ENCODE measurements around the gene HDDC3.
"Not testable (repeated sequence)": the region's sequence is repeated elsewhere in the genome, so short reads cannot be mapped to it uniquely, and the experiment has no call there.

Gene HDDC3

DNA sequence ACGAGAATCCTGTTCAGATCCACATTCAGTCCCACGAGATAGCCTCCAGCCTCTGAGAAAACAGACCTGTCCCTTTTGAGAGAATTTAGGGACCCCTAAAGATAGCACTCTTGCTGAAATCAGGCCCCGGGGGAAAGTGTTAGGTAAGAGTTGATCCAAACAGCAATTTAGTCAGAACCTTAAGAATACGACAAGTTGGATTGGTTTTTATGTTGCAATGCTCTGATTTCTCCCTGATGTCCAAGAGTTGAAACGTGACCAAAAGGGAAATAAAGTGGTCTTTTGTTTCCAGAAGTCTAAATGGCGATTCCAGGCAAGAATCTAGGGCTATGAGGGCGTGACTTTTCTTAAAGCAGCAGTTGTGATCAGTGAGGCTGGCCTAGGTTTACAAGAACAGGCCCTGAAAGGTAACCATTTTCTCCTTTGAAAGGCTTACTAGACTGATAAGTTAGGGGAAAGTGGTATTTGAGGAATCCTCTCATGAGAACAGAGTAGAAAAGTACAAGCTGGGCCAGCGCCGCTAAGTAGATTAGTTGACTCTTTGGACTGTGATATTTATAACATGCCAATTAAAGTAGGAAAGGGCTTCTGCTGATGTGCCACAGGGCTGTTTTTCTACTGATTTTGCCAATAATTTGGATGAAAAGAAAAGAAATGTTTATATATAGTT is 24.4 kb downstream of the HDDC3 start:
- no peak for DNase-seq

DNA sequence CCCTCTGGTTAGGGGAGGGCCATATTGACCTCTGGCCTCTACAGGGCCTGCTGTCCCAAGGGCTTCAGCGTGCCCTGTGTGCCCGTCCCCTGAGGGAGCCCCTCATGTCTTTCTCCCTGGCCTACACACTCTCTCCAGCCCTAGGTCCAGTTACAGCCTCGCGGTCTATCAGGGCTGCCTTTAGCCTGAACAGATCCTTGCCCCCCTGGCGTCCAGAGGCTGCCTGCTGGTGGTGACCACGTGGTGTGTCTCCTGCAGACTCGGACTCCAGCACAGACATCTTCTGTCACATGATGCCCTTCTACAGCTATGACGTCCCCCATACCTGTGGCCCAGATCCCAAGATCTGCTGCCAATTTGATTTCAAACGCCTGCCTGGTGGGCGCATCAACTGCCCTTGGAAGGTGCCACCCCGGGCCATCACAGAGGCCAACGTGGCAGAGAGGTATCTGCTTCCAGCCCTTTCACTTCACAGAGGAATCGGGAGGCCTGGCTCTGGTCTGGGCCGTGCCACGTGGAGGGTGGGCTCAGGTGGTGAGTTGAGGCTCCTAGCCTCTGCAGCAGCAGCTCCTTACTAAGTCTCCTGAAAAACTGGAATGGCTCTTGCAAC is 25.2 kb downstream of the HDDC3 start:
- DNase-seq = no peak

DNA sequence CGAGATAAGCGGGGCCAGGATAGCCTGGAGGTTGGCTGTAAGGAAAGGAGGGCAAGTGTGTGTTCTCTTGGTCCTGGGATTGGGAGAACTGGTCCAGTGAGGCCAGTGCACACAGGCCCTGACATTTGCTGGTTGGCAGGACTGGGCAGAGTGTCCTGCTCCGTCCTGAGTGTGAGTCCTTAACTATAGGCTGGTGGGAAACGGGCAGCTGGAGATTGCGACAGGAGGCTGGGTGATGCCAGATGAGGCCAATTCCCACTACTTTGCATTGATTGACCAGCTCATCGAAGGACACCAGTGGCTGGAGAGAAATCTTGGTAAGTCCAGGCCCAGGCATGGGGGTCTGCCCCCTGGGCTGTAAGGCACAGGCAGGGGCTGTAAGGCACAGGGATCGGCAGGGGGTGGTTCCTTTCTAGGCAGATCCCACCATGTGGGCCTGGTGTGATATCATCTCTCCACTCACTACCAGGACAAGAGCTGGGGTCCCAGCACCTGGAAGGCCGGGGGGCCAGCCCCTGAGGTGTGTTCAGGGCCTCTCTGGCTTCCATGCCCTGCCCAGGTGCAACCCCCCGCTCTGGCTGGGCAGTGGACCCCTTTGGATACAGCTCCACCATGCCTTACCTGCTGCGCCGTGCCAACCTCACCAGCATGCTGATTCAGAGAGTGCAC is 26.0 kb downstream of the HDDC3 start:
- DNase-seq = no peak

DNA sequence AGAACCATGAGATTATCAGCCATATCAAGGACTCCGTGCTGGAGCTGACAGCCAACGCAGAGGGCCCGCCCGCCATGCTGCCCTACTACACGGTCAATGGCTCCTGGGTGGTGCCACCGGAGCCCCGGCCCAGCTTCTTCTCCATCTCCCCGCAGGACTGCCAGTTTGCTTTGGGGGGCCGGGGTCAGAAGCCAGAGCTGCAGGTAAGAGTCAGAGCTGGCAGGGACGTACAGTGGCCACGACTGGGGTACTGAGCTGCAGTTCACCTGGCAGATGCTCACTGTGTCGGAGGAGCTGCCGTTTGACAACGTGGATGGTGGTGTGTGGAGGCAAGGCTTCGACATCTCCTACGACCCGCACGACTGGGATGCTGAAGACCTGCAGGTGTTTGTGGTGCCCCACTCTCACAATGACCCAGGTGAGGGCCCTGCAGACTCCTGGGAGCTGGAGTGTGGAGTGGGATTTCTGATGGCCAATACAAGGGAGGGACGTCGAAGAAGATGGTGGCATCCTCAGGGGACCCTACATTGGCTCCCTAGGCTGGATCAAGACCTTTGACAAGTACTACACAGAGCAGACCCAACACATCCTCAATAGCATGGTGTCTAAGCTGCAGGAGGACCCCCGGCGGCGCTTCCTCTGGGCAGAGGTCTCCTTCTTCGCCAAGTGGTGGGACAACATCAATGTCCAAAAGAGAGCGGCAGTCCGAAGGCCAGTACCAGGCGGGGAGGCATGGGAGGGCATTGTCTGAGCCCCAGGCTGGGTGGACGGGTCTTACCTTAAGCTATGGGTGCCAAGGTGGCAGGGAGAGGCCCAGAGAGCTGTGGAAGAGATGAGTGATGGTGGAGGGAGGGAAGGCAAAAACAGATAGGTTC is 26.8 kb downstream of the HDDC3 start:
- DNase-seq = no peak

DNA sequence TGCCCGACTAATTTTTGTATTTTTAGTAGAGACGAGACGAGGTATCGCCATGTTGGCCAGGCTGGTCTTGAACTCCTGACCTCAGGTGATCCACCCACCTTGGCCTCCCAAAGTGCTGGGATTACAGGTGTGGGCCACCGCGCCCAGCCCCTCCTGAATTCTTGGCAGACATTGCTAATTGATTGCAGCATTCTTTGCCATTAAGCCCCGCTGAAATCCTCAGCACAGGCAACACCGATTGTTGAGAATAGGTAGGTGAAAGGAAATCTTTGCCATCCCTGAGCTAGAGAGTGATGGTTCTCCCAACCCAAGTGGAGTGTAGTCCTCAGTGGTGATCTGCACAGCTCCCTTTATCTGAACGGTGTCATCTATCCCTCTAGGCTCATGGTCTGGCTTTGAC is 27.6 kb downstream of the HDDC3 start:
- DNase-seq = no peak

DNA sequence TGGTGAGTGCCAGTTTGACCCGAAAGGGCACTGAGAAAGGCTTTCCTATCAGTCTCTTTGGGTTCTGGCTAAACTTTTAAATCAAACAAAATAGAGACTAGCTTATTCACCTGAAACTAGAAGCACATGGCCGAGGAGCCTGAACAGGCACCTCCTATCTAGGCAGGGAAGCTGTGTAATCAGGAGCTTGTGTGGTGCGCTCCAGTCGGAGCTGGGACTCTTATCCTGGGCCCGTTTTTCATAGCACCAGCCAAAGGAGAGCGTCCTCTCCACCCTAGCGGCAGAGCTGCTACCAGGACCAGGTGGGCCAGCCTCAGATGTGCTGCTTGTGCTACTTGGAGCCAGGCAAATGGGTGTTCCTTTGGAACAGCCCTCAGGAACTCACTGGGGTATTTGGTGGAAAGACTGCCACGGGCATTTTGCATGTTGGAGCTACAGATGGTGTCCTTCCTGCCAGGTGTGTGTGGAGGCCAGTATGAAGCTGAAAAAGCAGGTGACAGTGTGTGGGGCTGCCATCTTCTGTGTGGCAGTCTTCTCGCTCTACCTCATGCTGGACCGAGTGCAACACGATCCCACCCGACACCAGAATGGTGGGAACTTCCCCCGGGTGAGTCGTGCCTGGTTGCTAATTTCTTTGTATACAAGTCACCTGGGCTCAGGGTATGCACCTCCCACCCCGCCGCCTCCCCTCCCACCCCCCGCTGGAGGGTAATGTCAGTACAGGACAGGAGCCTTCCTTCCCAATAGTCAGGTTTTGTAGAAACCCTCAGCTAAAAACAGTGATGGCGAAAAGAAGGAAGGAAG is 28.4 kb downstream of the HDDC3 start:
- no peak for DNase-seq

DNA sequence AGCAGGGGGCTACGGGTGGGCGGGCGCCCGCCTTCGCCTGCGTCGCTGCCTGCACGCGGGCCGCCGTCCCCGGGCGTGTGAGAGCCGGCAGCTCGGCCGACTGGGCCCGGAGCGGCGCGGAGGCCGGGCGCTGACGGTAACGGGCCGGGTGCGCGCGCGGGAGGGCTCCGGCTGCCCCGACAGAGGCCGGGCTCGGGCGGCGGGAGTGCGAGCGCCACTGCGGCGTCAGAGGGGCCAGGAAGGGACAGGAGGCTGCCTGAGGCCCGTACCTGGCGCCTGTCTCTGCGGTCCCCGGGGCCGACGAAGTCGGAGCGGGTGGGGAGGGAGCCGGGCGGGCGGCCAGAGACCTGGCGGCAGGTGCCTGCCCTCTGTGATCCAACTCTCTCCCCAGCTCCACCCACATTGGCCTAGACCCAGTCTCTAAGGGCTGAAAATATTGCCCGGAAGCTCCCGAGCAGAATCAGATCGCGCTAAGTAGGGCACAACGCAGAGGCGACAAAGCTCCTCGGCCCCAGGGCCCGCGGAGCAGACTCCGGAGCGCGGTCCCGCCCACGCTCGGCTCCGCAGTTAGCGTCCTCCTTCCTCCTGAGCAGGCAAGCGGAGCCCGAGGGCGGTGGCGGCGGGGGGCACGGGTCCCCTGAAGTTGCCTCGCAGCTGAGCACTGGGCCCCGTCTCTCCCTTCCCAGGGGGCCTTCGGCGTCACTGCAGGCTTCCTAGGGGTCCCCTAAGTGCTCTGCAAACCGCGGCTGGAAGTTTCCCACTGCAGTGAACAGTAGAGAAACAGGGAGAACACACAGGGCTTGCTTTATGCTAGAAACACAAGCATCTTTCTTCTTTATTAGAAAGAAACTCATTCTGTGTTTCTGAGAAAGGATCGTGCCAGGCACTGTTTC is 29.3 kb downstream of the HDDC3 start, which contains the start of gene MAN2A2:
Gene MAN2A2, plus strand, starts transcription at position 463 of the 893 bp plus-strand sequence. CDS start 906 bp downstream, outside the sequence.
- DNase-seq = peak; percentile 14

DNA sequence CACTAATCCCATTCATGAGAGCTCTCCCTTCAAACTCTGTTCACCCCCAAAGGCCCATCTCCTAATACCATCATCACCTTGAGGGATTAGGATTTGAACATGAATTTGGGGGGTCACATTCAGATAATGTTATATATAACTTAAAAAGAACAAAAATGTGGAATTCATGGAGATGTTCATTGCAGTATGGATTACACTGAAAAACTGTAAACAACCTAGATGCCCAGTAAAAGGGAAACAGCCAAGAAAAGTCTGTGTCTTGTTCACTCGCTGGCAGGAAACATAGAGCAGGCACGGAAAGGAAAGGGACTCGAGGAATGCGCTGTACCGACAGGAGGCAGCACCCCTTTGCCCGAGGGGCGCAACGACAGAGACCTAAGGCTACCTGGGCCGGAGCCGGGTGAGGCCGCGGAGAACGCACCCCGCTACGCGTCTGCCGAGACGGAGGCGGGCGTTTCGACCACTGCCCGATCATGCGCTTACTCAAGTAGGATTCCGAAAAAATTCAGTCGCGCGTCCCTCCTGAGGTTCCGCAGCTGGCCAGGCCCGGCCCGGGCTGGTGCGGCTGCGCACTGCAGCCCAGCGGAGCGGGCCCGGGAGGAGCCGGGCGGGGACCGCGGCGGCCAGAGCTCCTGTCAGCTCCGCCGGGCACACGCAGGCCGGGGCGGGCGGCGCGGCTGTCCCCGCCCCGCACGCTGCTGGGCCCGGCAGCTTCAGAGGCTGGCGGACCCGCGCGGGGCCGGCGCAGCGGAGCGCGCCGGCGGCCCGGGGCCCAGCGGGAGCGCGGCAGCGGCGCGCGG is 30.1 kb downstream of the HDDC3 start:
- DNase-seq = peak; percentile 76

DNA sequence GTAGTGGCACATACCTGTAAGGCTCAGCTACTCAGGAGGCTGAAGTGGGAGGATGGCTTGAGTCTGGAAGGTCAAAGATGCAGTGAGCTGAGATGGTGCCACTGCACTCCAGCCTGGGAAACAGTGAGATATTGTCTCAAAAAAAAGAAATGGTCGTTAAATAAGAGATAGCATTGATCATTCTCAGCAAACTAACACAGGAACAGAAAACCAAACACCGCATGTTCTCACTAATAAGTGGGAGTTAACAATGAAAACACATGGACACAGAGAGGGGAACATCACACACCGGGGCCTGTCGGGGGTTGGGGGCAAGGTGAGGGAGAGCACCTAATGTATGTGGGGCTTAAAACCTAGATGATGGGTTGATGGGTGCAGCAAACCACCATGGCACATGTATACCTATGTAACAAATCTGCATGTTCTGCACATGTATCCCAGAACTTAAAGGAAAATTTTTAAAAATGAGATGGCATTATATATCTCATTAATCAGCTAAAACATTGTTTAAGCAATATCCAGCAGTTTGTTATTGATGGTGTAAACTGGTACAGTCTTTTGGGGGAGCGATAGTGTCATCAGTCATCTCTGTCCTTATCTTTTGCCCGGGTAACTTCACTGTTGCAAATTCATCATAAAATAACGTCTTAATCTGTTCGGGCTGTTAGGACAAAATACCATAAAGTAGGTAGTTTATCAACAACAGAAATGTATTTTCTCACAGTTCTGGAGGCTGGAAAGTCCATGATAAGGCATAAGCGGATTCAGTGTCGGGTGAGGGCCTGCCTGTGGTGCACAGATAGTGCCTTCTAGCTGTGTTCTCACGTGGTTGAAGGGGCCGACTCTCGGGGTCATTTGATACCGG is 30.9 kb downstream of the HDDC3 start:
- DNase-seq = no peak

DNA sequence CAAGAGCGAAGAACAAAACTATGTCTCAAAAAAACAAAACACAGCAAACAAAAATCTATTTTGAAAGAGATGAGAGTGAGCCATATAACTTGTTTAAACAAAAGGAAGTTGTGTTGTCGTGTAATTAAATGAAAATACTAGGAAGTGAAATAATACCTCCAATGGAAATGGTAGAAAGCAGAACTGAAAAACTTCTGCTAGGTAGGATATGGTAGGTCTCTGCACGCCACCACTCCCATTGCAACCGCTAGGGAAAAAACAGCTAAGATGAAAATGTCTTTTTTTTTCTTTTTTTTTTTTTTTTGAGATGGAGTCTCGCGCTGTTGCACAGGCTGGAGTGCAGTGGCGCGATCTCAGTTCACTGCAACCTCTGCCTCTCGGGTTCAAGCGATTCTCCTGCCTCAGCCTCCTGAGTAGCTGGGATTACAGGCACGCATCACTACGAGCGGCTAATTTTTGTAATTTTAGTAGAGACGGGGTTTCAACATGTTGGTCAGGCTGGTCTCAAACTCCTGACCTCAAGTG is 35.2 kb downstream of the HDDC3 start:
- DNase-seq = not testable (repeated sequence)

DNA sequence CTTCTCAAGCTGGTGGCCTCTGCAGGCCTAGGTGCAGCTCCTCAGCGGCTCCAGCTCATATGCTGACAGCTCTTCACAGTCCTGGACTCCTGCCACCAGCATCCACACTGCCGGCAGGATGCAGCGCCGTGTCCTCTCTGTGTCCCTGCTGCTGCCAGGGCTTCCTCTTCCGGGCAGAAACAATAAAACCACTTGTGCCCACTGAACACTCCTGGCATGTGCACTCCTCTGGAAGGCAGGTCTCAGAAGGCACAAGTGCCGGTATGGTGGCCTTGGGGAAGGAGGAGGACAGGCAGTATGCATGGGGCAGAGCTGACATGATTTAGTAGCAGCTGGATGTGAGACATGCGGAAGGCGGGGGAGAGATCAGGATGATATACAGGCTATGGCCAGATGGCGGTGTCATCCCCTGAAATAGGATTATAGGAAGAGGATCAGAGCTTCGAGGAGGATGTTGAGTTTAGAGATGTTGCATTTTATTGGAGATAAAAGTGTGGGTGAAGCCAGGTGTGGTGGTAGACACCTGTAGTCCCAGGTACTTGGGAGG is 36.7 kb downstream of the HDDC3 start:
- DNase-seq = peak; percentile 59

DNA sequence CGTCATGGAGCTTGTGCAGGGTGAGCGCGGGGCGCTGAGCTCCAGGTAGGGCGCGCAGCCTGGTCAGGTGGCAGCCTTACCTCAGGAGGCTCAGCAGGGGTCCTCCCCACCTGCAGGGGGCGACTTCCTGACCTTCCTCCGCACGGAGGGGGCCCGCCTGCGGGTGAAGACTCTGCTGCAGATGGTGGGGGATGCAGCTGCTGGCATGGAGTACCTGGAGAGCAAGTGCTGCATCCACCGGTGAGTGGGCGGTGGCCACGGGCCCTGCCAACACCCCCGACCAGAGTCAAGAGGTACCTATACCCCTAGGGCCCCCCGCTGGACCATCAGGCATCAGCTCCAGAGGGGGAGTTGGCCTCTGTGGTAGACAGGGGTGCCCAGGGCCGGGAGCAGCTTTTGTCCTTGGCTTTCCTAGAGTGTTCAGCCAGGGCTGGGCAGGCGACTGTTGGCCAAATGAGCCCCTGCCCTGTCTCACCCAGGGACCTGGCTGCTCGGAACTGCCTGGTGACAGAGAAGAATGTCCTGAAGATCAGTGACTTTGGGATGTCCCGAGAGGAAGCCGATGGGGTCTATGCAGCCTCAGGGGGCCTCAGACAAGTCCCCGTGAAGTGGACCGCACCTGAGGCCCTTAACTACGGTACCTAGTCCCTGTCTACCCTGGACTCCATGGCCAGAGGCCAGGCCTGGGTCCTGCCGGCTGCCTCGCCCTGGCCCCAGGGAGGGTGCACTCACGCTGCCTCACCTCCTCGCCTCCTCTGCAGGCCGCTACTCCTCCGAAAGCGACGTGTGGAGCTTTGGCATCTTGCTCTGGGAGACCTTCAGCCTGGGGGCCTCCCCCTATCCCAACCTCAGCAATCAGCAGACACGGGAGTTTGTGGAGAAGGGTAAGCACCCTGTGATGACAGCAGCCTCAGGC is 38.9 kb downstream of the HDDC3 start:
- no peak for DNase-seq

DNA sequence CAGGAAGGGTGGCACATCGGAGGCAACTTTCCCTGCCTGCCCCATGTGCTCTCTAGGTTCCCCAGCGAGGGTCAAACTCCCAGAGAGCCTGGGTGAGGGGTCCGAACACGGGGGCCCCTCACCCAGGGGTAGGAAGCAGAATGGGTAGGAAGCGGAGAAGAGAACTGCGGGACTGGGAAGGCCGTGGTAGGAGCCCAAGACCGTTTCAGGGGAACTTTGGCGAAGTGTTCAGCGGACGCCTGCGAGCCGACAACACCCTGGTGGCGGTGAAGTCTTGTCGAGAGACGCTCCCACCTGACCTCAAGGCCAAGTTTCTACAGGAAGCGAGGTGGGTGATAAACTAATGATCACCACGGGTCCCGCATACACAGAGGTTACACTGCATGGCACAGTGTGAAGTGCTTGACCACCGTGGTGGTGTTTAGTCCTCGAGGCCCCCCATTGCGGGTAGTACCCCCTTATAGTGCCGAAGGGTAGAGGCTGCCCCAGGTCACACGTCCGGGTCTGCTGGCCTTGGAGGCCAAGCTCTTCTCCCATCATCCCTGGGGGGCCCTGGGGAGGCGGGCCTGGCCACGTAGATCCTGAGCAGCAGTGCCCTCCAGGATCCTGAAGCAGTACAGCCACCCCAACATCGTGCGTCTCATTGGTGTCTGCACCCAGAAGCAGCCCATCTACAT is 39.7 kb downstream of the HDDC3 start:
- no peak for DNase-seq

DNA sequence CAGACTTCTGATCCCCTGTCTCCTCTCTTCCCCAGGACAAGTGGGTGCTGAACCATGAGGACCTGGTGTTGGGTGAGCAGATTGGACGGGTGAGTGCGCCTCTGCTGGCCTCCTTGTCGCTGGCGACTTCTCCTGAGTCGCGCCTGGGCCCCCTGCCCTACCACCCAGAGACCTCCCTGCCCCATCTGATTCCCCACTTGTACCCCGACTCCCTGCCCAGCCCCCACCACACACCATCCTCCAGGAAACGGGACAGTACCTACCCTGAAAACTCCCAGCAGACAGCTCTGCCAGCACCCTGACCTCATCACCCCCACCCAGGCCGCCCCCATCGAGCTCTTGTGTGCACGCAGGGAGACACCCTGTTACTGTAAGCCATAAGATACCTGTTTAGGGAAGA is 40.3 kb downstream of the HDDC3 start:
- no peak for DNase-seq

DNA sequence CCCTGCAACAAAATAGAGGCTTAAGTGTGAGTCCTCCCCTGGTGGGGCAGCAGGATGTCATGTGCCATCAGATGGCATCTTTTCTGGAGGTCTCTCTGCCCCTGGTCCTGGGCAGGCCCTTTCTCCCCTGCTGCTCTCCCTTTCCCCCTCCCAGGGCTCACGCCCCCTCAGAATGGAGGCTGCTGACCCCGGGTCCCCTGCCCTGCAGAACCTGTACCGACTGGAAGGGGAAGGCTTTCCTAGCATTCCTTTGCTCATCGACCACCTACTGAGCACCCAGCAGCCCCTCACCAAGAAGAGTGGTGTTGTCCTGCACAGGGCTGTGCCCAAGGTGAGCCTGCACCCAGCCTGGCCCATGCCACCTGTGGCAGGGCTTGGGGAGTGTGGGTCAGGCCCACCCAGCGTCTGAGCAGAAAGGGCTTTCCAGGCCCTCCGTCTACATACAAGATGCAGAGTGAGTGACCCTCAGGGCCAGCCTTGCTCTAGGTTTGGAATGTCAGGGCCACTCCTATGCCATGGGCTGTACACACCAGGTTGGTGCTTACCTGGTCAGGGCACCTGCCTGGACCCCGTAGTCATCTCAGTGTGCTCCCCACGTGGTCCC is 40.9 kb downstream of the HDDC3 start:
- DNase-seq = no peak

DNA sequence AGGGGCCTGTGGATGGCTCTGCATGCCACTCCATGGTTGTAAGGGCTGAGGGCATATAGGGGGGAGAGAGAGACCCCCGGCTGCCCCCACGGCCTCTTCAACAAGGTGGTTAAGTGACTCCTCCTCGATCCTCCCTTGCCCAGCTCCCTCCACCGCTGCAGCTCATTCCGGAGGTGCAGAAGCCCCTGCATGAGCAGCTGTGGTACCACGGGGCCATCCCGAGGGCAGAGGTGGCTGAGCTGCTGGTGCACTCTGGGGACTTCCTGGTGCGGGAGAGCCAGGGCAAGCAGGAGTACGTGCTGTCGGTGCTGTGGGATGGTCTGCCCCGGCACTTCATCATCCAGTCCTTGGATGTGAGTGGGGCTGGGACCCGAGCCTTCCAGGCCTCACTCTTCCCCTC is 41.5 kb downstream of the HDDC3 start:
- DNase-seq = no peak

Measured in fibroblast of skin of abdomen (primary cell).